IPS DF 19.7 (cell line): ENCODE measurements around the gene FXYD6.
"Not testable (repeated sequence)": the region's sequence is repeated elsewhere in the genome, so short reads cannot be mapped to it uniquely, and the experiment has no call there.

Experiments
- DNase-seq: peaks from one replicate; pipeline ENCODE4 v3.0.0-alpha.2; 2013; ENCODE audit warnings: low read depth, low spot score

FXYD6 gene, protein sequence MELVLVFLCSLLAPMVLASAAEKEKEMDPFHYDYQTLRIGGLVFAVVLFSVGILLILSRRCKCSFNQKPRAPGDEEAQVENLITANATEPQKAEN

DNA sequence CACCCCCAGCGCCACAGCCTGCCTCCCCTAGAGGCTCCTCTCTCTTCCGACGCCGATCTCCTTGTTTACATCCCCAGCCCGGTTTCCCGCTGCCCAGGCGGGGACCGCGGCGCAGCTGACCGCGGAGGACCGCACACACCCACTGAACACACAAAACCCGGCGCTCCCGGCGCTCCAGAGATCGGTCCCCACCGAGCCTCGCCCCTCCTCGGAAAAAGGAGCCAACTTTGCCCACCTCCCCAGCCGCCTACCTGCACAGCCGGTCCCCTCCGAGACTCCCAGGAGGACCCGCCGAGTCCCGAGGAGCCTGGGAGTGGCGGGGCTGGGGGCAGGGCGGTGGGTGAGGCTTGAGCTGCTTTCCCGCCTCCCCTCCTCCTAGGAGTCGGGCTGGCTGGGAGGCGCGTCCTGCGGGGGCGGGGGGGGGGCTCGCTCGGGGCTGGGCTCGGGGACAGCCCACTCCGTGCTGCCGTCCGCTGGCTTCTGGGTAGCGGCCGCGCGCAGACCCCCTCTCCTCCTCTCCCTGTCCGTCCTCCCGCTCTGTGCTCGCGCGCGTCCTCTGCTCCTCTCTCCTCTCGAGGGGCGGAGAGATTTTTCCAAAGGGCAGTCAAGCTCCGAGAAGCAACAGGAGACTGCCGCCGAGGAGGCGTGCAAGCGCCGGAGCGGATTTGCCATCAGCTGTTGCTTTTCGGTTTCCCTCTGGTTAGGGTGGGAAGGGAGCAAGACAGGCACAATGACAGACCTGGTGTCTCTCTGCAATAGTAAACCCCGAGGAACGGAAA, at the start of gene FXYD6:
Gene FXYD6 (minus strand): TSS at position 318 of the 779 bp plus-strand sequence. CDS start 33,882 bp downstream, outside the sequence.
- no peak for DNase-seq

DNA sequence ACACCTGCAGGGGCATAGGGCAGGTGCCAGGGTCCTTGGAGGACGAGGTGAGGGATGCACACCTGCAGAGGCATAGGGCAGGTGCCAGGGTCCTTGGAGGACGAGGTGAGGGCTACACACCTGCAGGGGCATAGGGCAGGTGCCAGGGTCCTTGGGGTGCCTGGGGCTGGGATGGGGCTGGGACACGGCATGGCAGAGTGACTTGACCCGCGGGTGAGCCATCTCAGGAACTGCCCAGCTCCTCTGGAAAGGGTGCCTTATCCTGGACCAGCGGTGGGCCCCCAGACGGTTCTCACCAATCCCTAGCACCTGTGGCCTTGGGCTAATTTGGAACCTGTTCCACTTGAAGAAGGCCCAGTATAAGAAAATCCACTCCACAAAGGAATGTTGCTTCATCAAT, 49.7 kb upstream of the FXYD6 start:
- not testable (repeated sequence) for DNase-seq

DNA sequence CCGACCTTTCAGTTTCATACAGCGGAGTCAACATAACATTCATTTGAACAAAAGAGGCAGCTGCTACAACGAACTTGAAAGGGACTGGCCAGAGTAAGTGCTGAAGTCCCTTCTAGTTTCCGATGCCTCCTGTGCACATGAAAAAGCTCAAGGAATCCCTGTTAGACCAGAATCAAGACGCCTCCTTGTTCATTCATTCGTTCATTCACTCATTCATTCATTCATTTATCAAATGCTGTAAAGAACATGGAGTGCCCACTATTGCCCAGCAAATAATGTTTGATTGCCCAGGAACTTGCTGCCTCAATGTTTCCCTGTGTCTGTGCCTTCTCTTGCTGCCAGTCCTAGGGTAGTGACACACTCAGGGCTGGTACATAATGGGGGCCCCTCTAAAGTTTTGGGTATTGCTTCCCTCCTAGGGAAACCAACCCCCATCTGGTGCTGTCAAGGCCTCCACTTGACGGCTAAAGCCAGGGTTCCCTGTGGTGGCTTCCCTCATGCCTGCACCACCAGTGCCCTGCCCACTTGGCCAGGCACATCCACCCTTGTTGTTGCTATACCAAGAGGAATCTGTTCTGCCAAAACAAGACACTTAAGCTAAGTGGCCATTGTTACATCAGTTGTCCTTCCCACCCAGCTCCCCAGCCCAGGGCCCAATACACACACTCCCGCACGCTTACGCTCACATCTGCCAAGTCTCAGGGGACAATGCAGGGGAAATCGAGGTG, 48.9 kb upstream of the FXYD6 start:
- DNase-seq, result no peak

DNA sequence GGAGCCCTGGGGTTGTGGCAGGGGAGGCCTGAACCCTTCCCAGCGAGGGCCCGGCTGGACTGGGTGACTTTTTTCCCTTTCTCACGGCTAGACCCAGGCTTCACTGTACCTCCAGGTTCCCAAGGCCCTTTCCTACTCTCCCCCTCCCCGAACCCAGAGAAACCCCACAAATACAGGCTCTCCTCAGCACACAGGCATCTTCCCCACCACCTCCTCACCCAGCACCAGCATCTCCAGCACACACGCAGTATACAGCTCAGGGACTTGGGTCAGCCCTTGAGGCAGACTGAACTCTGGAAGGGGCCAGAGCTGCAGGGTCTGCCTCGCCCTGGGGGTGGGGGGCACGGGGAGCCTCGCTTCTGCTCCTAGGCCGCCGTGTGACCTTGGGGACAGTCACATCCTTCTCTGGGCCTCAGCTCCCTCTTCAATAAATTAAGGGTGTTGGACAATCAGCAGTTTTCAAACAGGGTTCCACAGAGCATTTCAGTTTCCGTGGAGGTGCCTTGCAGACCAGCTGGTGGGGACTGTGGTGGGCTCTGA, 48.2 kb upstream of the FXYD6 start:
- DNase-seq, result no peak

DNA sequence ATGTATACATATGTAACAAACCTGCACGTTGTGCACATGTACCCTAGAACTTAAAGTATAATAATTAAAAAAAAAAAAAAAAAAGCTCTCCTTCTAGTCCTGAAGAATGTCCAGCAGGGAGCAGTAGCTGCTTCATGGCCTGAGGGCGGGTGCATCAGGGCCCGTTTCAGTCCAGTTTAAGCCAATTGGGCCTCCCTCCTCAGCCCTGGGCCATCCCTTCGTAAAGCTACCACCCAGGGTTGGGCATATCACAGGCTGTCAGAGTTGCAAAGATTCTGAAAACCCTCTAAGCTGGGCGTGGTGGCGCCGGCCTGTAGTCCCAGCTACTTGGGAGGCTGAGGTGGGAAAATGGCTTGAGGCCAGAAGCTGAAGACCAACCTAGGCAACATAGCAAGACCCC, 47.3 kb upstream of the FXYD6 start:
- no peak for DNase-seq

DNA sequence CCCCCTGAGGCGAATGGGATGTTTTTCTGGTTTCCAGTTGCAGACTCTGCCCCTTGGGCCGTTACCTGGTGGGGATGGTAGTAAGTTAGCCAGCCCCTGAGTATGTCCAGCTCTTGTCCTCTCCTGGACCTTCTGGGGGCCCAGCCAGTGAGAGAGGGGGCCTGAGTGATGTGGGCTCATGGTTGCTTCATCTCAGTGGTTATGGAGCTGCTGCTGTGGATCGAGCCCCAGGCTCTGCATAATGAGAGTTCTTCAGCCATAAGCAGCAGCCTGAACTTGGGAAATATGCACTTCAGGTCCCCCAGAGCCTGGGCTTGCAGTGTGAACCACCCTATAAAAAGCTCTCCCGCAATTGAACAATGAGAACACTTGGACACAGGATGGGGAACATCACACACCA, 46.8 kb upstream of the FXYD6 start:
- no peak for DNase-seq

DNA sequence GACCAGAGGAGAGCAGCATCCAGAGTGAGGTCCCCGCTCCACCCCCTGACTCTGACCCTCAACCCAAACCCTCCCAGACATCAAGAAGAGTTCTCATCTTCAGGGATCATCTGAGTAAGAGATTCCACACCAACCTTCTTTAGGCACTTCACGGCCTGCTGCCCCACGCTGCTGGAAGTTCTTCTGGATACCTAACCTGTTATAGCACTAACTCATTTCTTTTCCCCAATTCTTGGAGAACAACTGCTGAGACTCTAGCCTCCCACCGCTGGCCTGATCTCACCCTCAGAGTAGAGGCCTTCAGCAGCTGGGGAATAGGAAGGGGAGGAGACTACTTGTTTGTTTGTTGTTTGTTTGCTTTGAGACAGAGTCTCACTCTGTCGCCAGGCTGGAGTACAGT, 45.4 kb upstream of the FXYD6 start:
- DNase-seq, result no peak

DNA sequence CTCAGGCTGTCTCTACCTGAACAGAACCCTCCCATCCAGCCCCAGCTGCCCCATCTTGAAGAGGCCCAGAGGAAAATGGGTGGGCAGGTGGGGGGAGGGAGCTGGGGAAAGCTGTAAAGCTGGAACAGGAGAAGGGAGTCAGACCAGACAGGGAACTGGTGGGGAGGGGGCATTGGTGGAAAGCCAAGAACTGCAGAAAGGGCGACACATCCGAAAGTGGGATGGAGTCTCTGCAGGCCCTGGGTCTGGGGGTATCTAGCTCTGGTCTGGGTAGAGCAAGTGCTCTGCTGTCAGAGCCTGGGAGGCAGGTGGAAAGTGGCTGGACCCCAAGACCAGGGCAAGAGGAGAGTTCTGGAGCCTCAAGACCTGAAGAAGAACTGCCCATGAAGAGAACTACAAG, 45.0 kb upstream of the FXYD6 start:
- DNase-seq, result no peak

DNA sequence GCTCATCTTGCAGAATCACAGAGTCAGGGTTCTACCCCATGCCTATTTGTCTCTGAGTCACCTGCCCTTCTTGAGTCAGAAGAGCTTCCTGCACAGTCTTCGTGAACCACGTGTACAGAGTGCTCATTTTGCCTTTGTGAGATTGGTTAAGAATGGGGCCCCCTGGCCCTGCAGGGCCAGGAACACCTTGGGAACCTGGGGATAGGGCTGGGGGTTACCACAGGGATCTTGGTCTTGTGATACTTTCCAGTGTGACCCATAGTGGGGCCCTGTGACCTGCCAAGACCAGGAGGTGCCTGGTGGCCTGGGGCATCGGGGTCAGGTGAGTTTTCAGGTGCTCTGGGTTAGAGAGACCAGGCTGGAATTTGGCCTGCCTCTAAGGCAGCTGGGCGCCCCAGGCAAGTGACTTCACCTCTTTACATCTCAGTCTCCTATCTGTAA, 43.3 kb upstream of the FXYD6 start:
- no peak for DNase-seq

DNA sequence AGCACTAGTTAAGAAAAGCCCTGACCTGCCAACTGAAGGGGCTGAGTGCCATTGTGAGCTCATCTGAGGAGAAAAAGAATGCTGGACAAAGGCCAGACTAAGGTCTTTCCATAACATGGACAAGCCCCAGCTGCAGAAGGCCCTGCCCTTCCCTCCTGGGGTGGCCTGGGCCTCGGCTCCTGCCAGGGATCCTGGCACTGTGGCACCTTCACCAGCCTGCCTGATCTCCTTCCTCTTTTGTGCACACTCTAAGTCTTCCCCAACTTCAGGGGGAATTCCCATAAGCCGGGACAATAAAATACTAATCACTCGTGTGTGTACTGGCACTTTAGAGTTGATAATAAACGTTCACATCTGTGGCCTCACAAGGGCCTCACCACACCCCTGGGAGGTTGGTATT, 42.9 kb upstream of the FXYD6 start:
- no peak for DNase-seq

DNA sequence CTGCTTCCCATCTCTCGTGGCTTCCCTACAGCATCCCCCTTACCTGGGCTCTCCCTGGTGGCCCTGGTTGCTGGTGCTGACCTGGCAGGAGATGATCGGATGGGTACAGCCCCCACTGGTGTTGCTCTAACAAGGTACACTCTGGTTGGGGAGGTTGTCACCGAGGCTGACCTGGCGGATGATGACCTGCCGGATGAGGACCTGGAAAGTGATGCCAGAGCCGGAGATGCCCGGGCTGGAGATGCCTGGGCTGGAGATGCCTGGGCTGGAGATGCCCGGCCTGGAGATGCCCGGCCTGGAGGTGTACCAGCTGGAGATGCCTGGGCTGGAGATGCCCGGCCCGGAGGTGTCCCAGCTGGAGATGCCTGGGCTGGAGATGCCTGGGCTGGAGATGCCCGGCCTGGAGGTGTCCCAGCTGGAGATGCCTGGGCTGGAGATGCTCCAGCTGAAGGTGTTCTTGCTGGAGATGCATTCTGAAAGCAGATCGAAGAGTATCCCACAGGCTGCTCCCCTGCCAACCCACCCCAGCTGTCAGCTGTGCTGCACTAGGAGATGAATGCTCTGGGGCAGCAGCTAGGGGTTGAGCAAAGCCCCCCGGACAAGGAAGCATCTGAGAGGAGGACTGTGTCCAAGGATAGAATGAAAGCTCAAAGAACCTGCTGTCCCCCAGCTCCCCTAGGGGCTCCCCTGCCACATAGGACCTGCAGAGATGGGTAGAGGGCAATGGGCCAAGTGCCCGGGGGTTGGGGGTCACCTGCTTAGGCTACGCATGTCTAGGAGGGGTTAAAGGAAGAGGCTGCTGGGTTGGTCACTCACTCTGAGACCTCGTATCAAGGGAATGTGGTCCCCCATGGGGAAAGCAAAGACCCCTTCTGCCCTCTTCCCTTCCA, 42.2 kb upstream of the FXYD6 start:
- DNase-seq, result no peak

DNA sequence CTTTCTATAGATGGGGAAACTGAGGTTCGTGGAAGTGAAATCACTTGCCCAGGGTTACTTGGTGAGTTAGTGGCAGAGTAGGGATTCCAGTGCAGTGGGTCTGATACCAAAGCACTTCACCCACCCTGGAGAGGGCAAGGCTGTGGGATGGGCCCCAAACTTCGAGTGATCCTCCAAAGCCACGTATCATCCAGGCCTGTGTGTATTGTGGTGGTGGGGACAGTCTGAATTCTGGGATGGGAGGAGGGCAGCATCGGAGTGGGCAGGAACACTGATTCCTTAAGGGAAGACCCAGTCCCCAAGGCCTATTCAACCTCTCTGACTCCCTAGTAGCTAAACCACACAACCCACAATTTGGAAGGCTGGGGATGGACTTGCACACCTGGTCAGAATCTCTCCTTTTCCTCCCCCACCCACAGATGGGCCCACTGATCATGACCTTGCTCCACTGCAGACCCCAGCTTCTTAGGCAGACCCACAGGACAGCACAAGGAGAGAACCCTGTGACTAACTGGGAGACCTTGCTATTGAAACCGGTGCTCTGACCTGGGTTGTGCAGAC, 41.2 kb upstream of the FXYD6 start:
- DNase-seq, result no peak

DNA sequence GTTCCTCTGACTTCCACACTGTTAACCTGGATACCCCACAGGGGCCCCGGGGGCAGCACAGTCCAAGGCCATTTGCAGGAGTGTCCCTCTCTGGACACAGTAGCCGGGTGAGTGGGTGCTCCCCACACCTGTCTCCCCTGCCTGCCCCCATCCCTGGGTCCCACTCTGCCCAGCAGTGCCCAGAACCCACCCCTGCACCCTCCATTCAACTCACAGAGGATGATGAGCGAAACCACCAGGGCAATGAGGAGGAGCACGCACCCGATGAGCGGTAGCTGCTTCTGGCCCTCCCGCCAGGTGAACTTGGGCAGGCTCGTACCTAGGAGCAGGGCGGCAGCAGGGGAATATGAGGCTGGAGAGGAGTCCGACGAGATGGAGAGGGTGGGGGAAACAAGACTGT, 40.5 kb upstream of the FXYD6 start:
- DNase-seq, result no peak

DNA sequence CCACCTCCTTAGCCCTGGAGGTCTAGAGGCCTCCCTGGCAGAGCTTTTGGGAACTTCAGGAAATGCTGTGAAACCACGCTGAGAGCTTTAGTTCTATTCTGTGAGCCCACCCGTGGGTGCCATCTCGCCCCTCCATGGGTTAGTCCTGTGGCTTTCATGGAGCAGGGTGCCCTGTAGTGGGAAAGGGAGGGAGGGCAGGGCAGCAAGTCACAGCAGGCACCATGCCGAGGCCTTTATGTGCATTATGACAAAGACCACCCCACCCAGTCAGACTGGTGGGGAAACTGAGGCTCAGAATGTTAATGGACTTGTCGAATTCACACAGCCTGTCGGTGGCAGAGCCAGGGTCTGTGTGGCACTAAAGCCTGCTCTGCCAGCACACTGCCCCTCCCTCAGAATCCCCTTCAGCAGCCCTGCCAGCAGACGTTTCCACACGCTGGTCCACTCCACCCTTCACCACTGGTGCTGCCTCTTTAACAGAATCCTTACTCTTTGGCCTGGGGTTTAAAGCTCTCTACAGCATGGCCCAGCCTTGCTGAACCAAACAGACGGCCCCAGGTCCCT, 39.3 kb upstream of the FXYD6 start:
- no peak for DNase-seq

DNA sequence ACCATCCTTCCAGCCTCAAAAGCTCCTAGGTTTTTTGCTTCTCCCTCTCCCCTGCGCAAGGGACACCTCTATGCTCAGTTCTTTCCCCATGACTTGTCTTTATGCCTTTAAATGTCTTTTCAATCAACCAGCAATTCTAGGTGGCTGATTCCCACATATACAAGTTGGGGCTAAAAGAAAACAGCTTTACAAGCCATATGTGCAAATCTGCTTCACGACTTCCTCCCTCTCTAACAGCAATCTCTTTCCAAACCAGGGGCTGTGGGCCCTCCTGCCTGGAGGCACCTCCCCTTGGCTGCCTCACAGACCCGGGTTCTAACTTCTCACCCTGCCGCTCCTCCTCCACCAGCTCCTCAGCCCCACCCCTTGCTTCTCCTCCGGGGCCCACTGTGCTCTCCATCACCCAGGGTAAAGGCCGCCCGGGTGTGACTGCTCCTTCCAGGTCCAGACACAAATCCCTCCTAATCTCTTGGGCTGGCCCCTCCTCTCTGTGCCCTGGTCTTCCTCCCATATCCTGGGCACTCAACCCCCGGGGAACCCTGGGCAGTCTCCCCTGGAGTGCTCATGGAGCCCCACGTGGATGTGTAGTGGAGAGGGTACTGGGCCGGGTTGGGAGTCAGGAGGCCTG, 38.6 kb upstream of the FXYD6 start:
- no peak for DNase-seq

DNA sequence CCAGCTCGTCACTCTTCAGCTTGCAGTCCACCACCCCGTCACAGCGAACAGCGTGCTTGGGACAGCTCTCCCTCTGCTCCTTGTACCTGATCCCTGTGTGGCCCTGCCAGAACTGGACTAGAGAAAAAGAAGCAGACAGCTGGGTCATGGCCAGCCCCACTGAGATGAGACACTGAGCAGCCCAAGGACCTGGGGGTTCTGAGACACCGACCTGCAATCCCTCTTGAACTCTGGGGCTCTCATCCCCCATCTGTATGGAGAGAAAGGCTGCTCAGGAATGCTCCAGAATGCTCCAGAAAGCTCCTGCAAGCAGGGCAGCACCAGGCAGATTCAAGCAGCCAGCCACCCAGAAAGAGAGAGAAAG, 37.9 kb upstream of the FXYD6 start:
- no peak for DNase-seq

DNA sequence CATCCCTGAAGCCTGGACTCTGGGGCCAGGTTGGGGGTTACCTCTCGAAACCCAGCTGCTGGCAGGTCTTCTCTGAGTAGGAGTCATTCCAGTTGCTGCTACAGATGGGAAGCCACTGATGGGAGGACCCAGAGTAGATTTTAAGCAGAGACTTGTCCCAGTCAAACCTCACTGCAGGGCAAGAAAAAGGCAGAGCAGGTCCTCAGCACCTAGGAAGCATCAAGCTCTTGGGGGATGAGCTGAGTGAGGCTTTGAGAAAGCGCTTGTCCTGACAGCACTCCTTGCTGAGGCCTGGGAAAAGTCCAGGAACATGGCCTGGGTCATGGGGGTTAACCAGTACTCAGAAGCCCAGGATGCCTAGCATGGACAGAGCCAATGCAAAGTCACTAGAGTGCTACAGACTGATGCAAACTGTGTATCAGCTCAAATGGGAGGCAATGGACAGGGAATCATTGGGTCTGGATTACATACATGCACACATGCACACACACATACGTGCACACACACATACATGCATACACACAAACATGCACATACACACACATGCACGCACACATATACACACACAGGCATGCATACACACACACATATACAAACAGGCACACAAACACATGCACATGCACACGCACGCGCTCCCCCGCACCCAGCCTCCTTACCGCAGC, 37.4 kb upstream of the FXYD6 start:
- DNase-seq, result no peak

DNA sequence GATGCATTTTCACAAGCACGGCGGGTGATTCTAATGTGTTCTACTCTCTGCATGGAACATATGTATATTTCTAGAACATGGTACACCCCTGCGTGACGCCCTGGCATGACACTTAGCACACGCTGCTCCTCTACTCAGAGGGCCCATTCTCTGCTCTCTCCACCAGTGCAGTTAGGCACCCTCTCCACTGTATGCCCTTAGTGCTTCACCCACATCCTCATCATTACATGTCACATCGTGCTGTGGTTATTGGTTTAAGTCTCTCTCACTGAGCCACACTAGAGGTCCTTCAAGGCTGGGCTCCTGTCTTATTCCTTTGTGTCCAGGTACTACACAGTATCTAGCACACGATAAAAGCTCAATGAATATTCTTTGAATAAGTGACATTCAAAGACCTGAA, 36.0 kb upstream of the FXYD6 start:
- DNase-seq, result no peak

DNA sequence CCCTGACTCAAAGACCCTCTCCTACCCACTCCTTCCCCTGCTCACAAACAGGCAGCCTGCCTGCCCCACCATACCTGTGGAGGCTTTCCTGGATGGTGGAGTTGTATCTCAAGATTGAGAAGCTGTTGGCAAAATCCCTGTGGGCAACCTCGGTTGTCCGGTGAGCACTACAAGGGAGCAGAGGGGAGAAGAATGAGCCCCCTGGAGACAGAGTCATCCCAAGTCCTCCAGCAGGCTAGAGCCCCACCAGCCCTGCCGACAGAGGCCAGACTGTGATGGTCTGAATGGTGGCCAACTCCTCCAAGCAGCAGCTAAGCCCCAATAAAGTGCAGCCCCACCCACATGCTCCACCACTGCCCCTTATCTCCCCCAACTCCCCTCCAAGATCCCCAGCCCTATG, 35.2 kb upstream of the FXYD6 start:
- no peak for DNase-seq
